Astrocyte of the spinal cord (primary cell): ENCODE measurements around the gene C2orf92.

Source experiments
- DNase-seq: peaks from one replicate; pipeline ENCODE4 v3.0.0; 2011; ENCODE audit warnings: low read depth, low spot score
- H3K4me3 ChIP-seq: 2 replicates; pipeline ENCODE4 v1.5.1; 2011; ENCODE audit warnings: low read depth, mild to moderate bottlenecking, low read length, moderate library complexity
- CTCF ChIP-seq: IDR thresholded peaks from 2 replicates; pipeline ENCODE4 v1.5.1; 2012; ENCODE audit warnings: low read depth, mild to moderate bottlenecking, low read length, inconsistent platforms
- in situ Hi-C: cut with HindIII; loops from 2 replicates; pipeline ENCODE4 v1.10.0; 2017; ENCODE audit warnings: low sequenced_read_pairs

C2orf92 gene

GRCh38 chr2:97740590-97741182 lies 71.2 kb downstream of the C2orf92 start:
- in situ Hi-C loops: no loop called here
- no peak for DNase-seq
- no peak overlapping the region for H3K4me3 ChIP-seq
- TF ChIP-seq CTCF: peak; percentile 84

- H3K4me3 ChIP-seq: no peak overlapping the region
- TF ChIP-seq CTCF: no peak
- DNase-seq: no peak
- in situ Hi-C loops: no loop called here
Measured at GRCh38 chr2:97741251-97741650, 71.7 kb downstream of the C2orf92 start.

GRCh38 chr2:97741686-97742085 lies 72.2 kb downstream of the C2orf92 start:
- H3K4me3 ChIP-seq: no peak overlapping the region
- no peak for DNase-seq
- no peak for TF ChIP-seq CTCF
- in situ Hi-C loops: no loop called here

GRCh38 chr2:97742381-97742847 lies 72.9 kb downstream of the C2orf92 start:
- DNase-seq: no peak
- TF ChIP-seq CTCF: no peak
- no peak overlapping the region for H3K4me3 ChIP-seq
- in situ Hi-C loops: no loop called here

GRCh38 chr2:97743913-97744312 lies 74.4 kb downstream of the C2orf92 start:
- no peak for TF ChIP-seq CTCF
- in situ Hi-C loops: no loop called here
- no peak for DNase-seq
- no peak overlapping the region for H3K4me3 ChIP-seq

GRCh38 chr2:97745474-97746174 lies 76.1 kb downstream of the C2orf92 start:
- H3K4me3 ChIP-seq: no peak overlapping the region
- no peak for DNase-seq
- in situ Hi-C loops: no loop called here
- TF ChIP-seq CTCF: no peak
